Left ventricle myocardium inferior (tissue), 1 donor: ENCODE measurements around the gene P3H2. TPM values are rescaled to one million over a fixed set of nuclear protein-coding genes. Genes with fewer than 3 reads are reported as not detected.

ENCODE experiments used
- DNase-seq: peaks from one replicate; pipeline ENCODE4 v3.0.0-alpha.2; 2020
- H3K27ac ChIP-seq: fragments of 200-600 bp; replicated peaks from 2 replicates; pipeline ENCODE4 v1.8.0; 2021
- H3K27me3 ChIP-seq: fragments of 200-600 bp; 2 replicates; pipeline ENCODE4 v1.8.0; 2021; ENCODE audit warnings: low read depth
- H3K36me3 ChIP-seq: fragments of 200-600 bp; 2 replicates; pipeline ENCODE4 v1.8.0; 2021
- H3K4me1 ChIP-seq: fragments of 200-600 bp; 2 replicates; pipeline ENCODE4 v1.8.0; 2021
- H3K4me3 ChIP-seq: fragments of 200-600 bp; 2 replicates; pipeline ENCODE4 v1.8.0; 2021; ENCODE audit warnings: mild to moderate bottlenecking, moderate library complexity
- H3K9me3 ChIP-seq: fragments of 200-600 bp; replicated peaks from 2 replicates; pipeline ENCODE4 v1.8.0; 2021
- intact Hi-C: fragments of 100-400 bp; cut with micrococcal nuclease; formaldehyde crosslinking; loops from one replicate; pipeline ENCODE4 v1.11.0; 2022
- total RNA-seq: library from RNA; stranded (reverse); fragmentation: NEBNext Ultra II Directional; extraction: Animal tissue kit (Norgen Biotek cat#: 25700); gene quantifications from one replicate; pipeline ENCODE4 v1.2.1, GENCODE V29; 2021
- TF ChIP-seq, protein P1 (sequence below): fragments of 200-600 bp; IDR thresholded peaks from 2 replicates; pipeline ENCODE4 v1.8.0; 2021; ENCODE audit warnings: antibody characterized with exemption, mild to moderate bottlenecking, borderline replicate concordance
- donor health status: DM: no; HTN: yes; CAD: no; lungs with severe emphysema.

P3H2 gene
- total RNA-seq, 1 donor from 2014 or later = 0.82 TPM

- Histone ChIP-seq H3K4me1 (no peaks in the 10 kb centered on the region), H3K36me3 (no peaks in the 10 kb centered on the region), H3K27me3 (no peaks in the 10 kb centered on the region), H3K4me3 (no peak overlapping the region), H3K9me3 (peaks cover 14% of the 10 kb centered on the region), H3K27ac (no peak overlapping the region)
- TF ChIP-seq, protein P1, sequence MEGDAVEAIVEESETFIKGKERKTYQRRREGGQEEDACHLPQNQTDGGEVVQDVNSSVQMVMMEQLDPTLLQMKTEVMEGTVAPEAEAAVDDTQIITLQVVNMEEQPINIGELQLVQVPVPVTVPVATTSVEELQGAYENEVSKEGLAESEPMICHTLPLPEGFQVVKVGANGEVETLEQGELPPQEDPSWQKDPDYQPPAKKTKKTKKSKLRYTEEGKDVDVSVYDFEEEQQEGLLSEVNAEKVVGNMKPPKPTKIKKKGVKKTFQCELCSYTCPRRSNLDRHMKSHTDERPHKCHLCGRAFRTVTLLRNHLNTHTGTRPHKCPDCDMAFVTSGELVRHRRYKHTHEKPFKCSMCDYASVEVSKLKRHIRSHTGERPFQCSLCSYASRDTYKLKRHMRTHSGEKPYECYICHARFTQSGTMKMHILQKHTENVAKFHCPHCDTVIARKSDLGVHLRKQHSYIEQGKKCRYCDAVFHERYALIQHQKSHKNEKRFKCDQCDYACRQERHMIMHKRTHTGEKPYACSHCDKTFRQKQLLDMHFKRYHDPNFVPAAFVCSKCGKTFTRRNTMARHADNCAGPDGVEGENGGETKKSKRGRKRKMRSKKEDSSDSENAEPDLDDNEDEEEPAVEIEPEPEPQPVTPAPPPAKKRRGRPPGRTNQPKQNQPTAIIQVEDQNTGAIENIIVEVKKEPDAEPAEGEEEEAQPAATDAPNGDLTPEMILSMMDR = no peak
- intact Hi-C loops = no loop called here
- no peak for DNase-seq
Observed at GRCh38 chr3:189937302-189938127, 183.2 kb downstream of the P3H2 start.

- no peak for DNase-seq
- Histone ChIP-seq H3K9me3 (peaks cover 14% of the 10 kb centered on the region), H3K27me3 (no peaks in the 10 kb centered on the region), H3K4me3 (no peak overlapping the region), H3K4me1 (no peaks in the 10 kb centered on the region), H3K36me3 (no peaks in the 10 kb centered on the region), H3K27ac (no peak overlapping the region)
- TF ChIP-seq, protein P1 = no peak
- intact Hi-C loops = no loop called here
Observed at GRCh38 chr3:189936201-189936945, 184.3 kb downstream of the P3H2 start.

GRCh38 chr3:189927975-189928895, 192.5 kb downstream of the P3H2 start:
- Histone ChIP-seq H3K9me3 (peaks cover 11% of the 10 kb centered on the region), H3K4me3 (no peak overlapping the region), H3K4me1 (no peaks in the 10 kb centered on the region), H3K36me3 (no peaks in the 10 kb centered on the region), H3K27me3 (no peaks in the 10 kb centered on the region), H3K27ac (no peak overlapping the region)
- DNase-seq = no peak
- TF ChIP-seq, protein P1 = no peak
- intact Hi-C loops = no loop called here

DNA sequence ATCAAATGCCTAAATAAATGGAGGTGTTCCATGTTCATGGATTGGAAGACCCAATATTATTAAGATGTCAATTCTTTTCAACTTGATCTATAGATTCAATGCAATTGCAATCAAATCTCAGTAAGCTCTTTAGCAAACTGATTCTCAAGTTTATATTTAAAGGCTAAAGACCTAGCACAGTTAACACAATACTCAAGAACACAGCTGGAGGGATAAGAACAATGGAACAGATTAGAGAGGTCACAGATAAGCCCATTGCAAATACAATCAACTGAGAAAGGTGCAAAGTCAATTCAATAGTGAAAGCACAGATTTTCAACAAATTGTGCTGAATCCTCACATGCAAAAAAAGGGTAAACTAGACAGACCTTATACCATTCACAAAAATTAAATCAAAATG, 198.9 kb downstream of the P3H2 start:
- Histone ChIP-seq H3K9me3 (peaks cover 25% of the 10 kb centered on the region), H3K4me1 (no peaks in the 10 kb centered on the region), H3K4me3 (no peak overlapping the region), H3K27me3 (no peaks in the 10 kb centered on the region), H3K36me3 (no peaks in the 10 kb centered on the region), H3K27ac (no peak overlapping the region)
- intact Hi-C loops = no loop called here
- no peak for DNase-seq
- TF ChIP-seq, protein P1 = no peak

- no peak for DNase-seq
- no peaks in the 10 kb centered on the region for H3K36me3 ChIP-seq
- TF ChIP-seq, protein P1 = no peak
- no peak overlapping the region for H3K27ac ChIP-seq
- no peak overlapping the region for H3K4me3 ChIP-seq
- H3K9me3 ChIP-seq = no peaks in the 10 kb centered on the region
- no peaks in the 10 kb centered on the region for H3K4me1 ChIP-seq
- no peaks in the 10 kb centered on the region for H3K27me3 ChIP-seq
- intact Hi-C loops = no loop called here
Observed at GRCh38 chr3:189914799-189915198, 205.9 kb downstream of the P3H2 start.
